DOHH2 (cell line): ENCODE data around the gene SAXO2.
"Not testable (repeated sequence)": the region's sequence is repeated elsewhere in the genome, so short reads cannot be mapped to it uniquely, and the experiment has no call there.

Experiments
- H3F3A ChIP-seq: fragments of 200-600 bp; sonication (generic), shearing (Covaris generic); 2 replicates; pipeline ENCODE4 v1.6.0; 2016; ENCODE audit warnings: antibody characterized with exemption, mild to moderate bottlenecking; ENCODE audit not compliant: control insufficient read depth, insufficient read depth
- H3K27ac ChIP-seq: fragments of 200-600 bp; sonication (generic); 2 replicates; pipeline ENCODE4 v1.5.1; 2014; ENCODE audit warnings: low read depth, mild to moderate bottlenecking, low read length, moderate library complexity
- H3K27me3 ChIP-seq: fragments of 200-600 bp; sonication (generic); 2 replicates; pipeline ENCODE4 v1.6.1; 2014; ENCODE audit warnings: mild to moderate bottlenecking, low read length, mixed read lengths; ENCODE audit not compliant: control insufficient read depth
- H3K36me3 ChIP-seq: fragments of 200-600 bp; sonication (generic); 2 replicates; pipeline ENCODE4 v1.6.1; 2014; ENCODE audit warnings: mild to moderate bottlenecking, low read length, moderate library complexity, mixed read lengths; ENCODE audit not compliant: control insufficient read depth
- H3K4me1 ChIP-seq: fragments of 200-600 bp; sonication (generic); 2 replicates; pipeline ENCODE4 v1.6.1; 2014; ENCODE audit warnings: mild to moderate bottlenecking, low read length, mixed read lengths; ENCODE audit not compliant: control insufficient read depth
- H3K4me2 ChIP-seq: fragments of 200-600 bp; sonication (generic); 2 replicates; pipeline ENCODE4 v1.6.0; 2014; ENCODE audit warnings: mild to moderate bottlenecking, low read length, moderate library complexity
- H3K4me3 ChIP-seq: fragments of 200-600 bp; sonication (generic); 2 replicates; pipeline ENCODE4 v1.5.1; 2014; ENCODE audit warnings: mild to moderate bottlenecking, low read length, mixed read lengths
- H3K79me2 ChIP-seq: fragments of 200-600 bp; sonication (generic); 2 replicates; pipeline ENCODE4 v1.6.1; 2014; ENCODE audit warnings: mild to moderate bottlenecking, low read length, mixed read lengths; ENCODE audit not compliant: control insufficient read depth
- H3K9me2 ChIP-seq: fragments of 200-600 bp; sonication (generic); replicated peaks from 2 replicates; pipeline ENCODE4 v1.6.1; 2014; ENCODE audit warnings: mild to moderate bottlenecking, low read length, mixed read lengths; ENCODE audit not compliant: control insufficient read depth
- H3K9me3 ChIP-seq: fragments of 200-600 bp; sonication (generic); 2 replicates; pipeline ENCODE4 v1.6.1; 2014; ENCODE audit warnings: antibody characterized with exemption, low read length, mixed read lengths; ENCODE audit not compliant: control insufficient read depth, insufficient read depth
- H4K20me1 ChIP-seq: fragments of 200-600 bp; sonication (generic); 2 replicates; pipeline ENCODE4 v1.6.0; 2014; ENCODE audit warnings: low read depth, mild to moderate bottlenecking, antibody characterized with exemption, low read length, moderate library complexity; ENCODE audit not compliant: control insufficient read depth, insufficient read depth
- CTCF ChIP-seq: fragments of 200-600 bp; sonication (generic); IDR thresholded peaks from one replicate; pipeline ENCODE4 v1.5.1; 2014; ENCODE audit warnings: antibody characterized with exemption, mild to moderate bottlenecking, low read depth, low read length; ENCODE audit not compliant: poor library complexity, severe bottlenecking
- EZH2phosphoT487 ChIP-seq: fragments of 200-600 bp; sonication (generic); IDR thresholded peaks from 2 replicates; pipeline ENCODE4 v1.6.1; 2017; ENCODE audit warnings: borderline replicate concordance, mild to moderate bottlenecking, antibody characterized with exemption, low read length, moderate library complexity, mixed read lengths

Gene SAXO2

GRCh38 chr15:82309802-82310201 lies 47.2 kb downstream of the SAXO2 start:
- no peak overlapping the region for H3K4me2 ChIP-seq
- H3K4me1 ChIP-seq: no peaks in the 10 kb centered on the region
- H3K9me2 ChIP-seq: no peaks in the 10 kb centered on the region
- no peaks in the 10 kb centered on the region for H3K36me3 ChIP-seq
- no peak overlapping the region for H3K4me3 ChIP-seq
- peaks cover 2% of the 10 kb centered on the region; the same call in 1 of the 2 replicates for H3K27me3 ChIP-seq
- TF ChIP-seq EZH2phosphoT487: no peak
- no peak for TF ChIP-seq CTCF
- no peaks in the 10 kb centered on the region for H3F3A ChIP-seq
- H3K27ac ChIP-seq: no peak overlapping the region
- no peaks in the 10 kb centered on the region for H3K79me2 ChIP-seq
- H3K9me3 ChIP-seq: no peaks in the 10 kb centered on the region
- H4K20me1 ChIP-seq: no peaks in the 10 kb centered on the region

- H3F3A ChIP-seq, H3K79me2 ChIP-seq, H4K20me1 ChIP-seq, H3K36me3 ChIP-seq, H3K9me2 ChIP-seq, H3K4me1 ChIP-seq, H3K4me2 ChIP-seq, H3K4me3 ChIP-seq, H3K27ac ChIP-seq, H3K27me3 ChIP-seq, H3K9me3 ChIP-seq: not testable (repeated sequence)
Measured at GRCh38 chr15:82311321-82311720, 48.7 kb downstream of the SAXO2 start.

GRCh38 chr15:82312586-82313349 lies 50.1 kb downstream of the SAXO2 start:
- no peak for TF ChIP-seq CTCF
- TF ChIP-seq EZH2phosphoT487: no peak
- H3K27ac ChIP-seq: no peak overlapping the region
- no peak overlapping the region for H3K4me2 ChIP-seq
- H4K20me1 ChIP-seq: no peaks in the 10 kb centered on the region
- H3K9me2 ChIP-seq: no peaks in the 10 kb centered on the region
- H3K36me3 ChIP-seq: no peaks in the 10 kb centered on the region
- peaks cover 2% of the 10 kb centered on the region; the same call in 1 of the 2 replicates for H3K27me3 ChIP-seq
- H3K4me3 ChIP-seq: no peak overlapping the region
- no peaks in the 10 kb centered on the region for H3K4me1 ChIP-seq
- H3F3A ChIP-seq: no peaks in the 10 kb centered on the region
- H3K79me2 ChIP-seq: no peaks in the 10 kb centered on the region
- no peaks in the 10 kb centered on the region for H3K9me3 ChIP-seq

GRCh38 chr15:82313446-82313845 lies 50.8 kb downstream of the SAXO2 start:
- H3K4me1 ChIP-seq: no peaks in the 10 kb centered on the region
- no peak overlapping the region for H3K4me2 ChIP-seq
- H3K27ac ChIP-seq: no peak overlapping the region
- no peaks in the 10 kb centered on the region for H3K79me2 ChIP-seq
- no peaks in the 10 kb centered on the region for H4K20me1 ChIP-seq
- H3K36me3 ChIP-seq: no peaks in the 10 kb centered on the region
- H3F3A ChIP-seq: no peaks in the 10 kb centered on the region
- H3K9me2 ChIP-seq: no peaks in the 10 kb centered on the region
- peaks cover 2% of the 10 kb centered on the region; the same call in 1 of the 2 replicates for H3K27me3 ChIP-seq
- H3K4me3 ChIP-seq: no peak overlapping the region
- TF ChIP-seq CTCF (no peak), EZH2phosphoT487 (no peak)
- no peaks in the 10 kb centered on the region for H3K9me3 ChIP-seq

- not testable (repeated sequence) for H3F3A ChIP-seq, H3K79me2 ChIP-seq, H3K36me3 ChIP-seq, H3K27me3 ChIP-seq, H3K4me3 ChIP-seq, H3K9me2 ChIP-seq, H3K4me2 ChIP-seq, H3K4me1 ChIP-seq, H3K27ac ChIP-seq, H3K9me3 ChIP-seq, H4K20me1 ChIP-seq
Measured at GRCh38 chr15:82313951-82314768, 51.5 kb downstream of the SAXO2 start.
